ENCODE data around the gene TMEM240. TPM values are rescaled to one million over a fixed set of nuclear protein-coding genes. Genes with fewer than 3 reads are reported as not detected.
"Not testable (repeated sequence)": the region's sequence is repeated elsewhere in the genome, so short reads cannot be mapped to it uniquely, and the experiment has no call there.

The TMEM240 gene
- total RNA-seq, 4 donors from 2014 or later: 9.4 to 16.3 TPM; not detected in 2

DNA sequence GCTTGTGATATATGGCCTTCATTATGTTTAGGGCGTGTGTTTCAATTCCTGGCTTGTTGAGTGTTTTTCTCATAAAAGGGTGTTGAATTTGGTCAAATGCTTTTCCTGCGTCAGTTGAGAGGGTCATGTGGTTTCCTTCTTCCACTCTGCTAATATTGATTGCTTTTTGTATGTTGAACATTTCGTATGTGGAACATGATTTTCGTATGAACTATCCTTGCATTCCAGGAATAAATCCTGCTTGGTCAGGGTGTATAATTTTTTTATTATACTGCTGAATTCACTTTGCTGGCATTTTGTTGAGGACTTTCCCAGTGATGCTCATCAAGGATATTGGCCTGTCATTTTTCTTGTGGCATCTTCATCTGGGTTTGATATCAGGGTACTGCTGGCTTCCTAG is 33.1 kb downstream of the TMEM240 start:
- H3K4me3 ChIP-seq: no peak overlapping the region
- intact Hi-C loops (cut with DNase I; ENCODE audit: low total_unique reads): loop anchor here (10.0 kb wide), 1 partner anchor 123 kb away; no protein-coding TSS in a partner anchor
- no peaks in the 10 kb centered on the region for H3K27me3 ChIP-seq
- H3K4me1 ChIP-seq: peaks cover 0 to 4% of the 10 kb centered on the region in 2 donors
- H3K9me3 ChIP-seq: no peaks in the 10 kb centered on the region
- H3K36me3 ChIP-seq: no peaks in the 10 kb centered on the region
- no peak for DNase-seq
- no peak overlapping the region for H3K27ac ChIP-seq
- TF ChIP-seq, protein P1, sequence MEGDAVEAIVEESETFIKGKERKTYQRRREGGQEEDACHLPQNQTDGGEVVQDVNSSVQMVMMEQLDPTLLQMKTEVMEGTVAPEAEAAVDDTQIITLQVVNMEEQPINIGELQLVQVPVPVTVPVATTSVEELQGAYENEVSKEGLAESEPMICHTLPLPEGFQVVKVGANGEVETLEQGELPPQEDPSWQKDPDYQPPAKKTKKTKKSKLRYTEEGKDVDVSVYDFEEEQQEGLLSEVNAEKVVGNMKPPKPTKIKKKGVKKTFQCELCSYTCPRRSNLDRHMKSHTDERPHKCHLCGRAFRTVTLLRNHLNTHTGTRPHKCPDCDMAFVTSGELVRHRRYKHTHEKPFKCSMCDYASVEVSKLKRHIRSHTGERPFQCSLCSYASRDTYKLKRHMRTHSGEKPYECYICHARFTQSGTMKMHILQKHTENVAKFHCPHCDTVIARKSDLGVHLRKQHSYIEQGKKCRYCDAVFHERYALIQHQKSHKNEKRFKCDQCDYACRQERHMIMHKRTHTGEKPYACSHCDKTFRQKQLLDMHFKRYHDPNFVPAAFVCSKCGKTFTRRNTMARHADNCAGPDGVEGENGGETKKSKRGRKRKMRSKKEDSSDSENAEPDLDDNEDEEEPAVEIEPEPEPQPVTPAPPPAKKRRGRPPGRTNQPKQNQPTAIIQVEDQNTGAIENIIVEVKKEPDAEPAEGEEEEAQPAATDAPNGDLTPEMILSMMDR (IDR thresholded peaks at IDR 0.05): no peak
- TF ChIP-seq POLR2A (IDR thresholded peaks at IDR 0.05): no peak

DNA sequence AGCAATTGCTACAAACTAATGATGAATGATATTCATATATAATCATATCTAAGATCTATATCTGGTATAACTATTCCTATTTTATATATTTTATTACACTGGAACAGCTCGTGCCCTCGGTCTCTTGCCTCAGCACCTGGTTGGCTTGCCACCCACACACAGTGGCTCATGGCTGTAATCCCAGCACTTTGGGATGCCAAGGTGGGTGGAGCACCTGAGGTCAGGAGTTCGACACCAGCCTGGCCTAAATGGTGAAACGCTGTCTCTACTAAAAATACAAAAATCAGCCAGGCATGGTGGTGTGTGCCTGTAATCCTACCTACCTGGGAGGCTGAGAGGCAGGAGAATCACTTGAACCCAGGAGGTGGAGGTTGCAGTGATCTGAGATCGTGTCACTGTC is 34.6 kb downstream of the TMEM240 start:
- intact Hi-C loops (cut with DNase I; ENCODE audit: low total_unique reads): loop anchor here (10.0 kb wide), 1 partner anchor 121 kb away; no protein-coding TSS in a partner anchor

DNA sequence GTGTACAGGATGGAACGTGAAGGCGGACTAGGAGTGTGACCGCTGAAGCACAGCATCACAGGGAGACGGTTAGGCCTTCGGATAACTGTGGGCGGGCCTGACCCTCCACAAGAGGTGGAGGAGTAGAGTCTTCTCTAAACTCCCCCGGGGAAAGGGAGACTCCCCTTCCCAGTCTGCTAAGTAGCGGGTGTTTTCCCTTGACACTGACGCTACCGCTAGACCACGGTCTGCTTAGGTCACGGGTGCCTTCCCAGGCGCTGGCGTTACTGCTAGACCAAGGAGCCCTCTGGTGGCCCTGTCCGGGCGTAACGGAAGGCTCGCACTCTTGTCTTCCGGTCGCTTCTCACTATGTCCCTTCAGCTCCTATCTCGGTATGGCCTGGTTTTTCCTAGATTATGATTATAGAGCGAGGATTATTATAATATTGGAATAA is 35.0 kb downstream of the TMEM240 start:
- intact Hi-C loops (cut with DNase I; ENCODE audit: low total_unique reads): loop anchor here (10.0 kb wide), 1 partner anchor 121 kb away; no protein-coding TSS in a partner anchor
- TF ChIP-seq, protein P1 (IDR thresholded peaks at IDR 0.05): peak; percentile 13 to 69 (median 54)
- not testable (repeated sequence) for H3K9me3 ChIP-seq, H3K27me3 ChIP-seq, H3K4me1 ChIP-seq, H3K4me3 ChIP-seq, H3K36me3 ChIP-seq
- DNase-seq: peak; percentile 57 to 58
- peak overlapping the region; percentile 75 to 84 for H3K27ac ChIP-seq

More for the DNA sequence above, 34.6 kb downstream of the TMEM240 start:
- DNase-seq, H3K4me1 ChIP-seq, H3K4me3 ChIP-seq, H3K27me3 ChIP-seq, H3K36me3 ChIP-seq, H3K9me3 ChIP-seq: not testable (repeated sequence)
- peak overlapping the region; percentile 75 to 84 for H3K27ac ChIP-seq

DNA sequence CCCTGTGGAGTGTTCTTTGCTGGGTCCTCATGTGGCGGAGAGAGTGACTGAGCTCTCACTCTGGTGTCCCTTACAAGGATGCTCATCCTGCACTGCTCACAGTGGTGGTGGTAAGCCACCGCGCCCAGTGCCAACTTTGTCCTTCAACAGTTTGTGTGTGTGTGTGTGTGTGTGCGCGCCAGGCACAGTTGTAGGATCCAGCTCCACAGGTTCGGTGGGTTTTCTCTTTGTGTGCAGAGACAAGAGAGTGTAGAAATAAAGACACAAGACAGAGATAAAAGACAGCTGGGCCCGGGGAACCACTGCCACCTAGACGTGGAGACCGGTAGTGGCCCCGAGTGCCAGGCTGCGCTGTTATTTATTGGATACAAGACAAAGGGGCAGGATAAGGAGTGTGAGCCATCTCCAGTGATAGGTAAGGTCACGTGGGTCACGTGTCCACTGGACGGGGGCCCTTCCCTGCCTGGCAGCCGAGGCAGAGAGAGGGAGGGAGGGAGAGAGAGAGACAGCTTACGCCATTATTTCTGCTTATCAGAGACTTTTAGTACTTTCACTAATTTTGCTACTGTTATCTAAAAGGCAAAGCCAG is 35.6 kb downstream of the TMEM240 start:
- DNase-seq: peak; percentile 74
- not testable (repeated sequence) for H3K36me3 ChIP-seq, H3K27me3 ChIP-seq, H3K4me1 ChIP-seq, H3K4me3 ChIP-seq, H3K9me3 ChIP-seq
- TF ChIP-seq, protein P1 (IDR thresholded peaks at IDR 0.05): peak; percentile 45 to 69 (median 62)
- peak overlapping the region; percentile 75 to 84 for H3K27ac ChIP-seq
- intact Hi-C loops (cut with DNase I; ENCODE audit: low total_unique reads): loop anchor here (10.0 kb wide), 1 partner anchor 120 kb away; no protein-coding TSS in a partner anchor

DNA sequence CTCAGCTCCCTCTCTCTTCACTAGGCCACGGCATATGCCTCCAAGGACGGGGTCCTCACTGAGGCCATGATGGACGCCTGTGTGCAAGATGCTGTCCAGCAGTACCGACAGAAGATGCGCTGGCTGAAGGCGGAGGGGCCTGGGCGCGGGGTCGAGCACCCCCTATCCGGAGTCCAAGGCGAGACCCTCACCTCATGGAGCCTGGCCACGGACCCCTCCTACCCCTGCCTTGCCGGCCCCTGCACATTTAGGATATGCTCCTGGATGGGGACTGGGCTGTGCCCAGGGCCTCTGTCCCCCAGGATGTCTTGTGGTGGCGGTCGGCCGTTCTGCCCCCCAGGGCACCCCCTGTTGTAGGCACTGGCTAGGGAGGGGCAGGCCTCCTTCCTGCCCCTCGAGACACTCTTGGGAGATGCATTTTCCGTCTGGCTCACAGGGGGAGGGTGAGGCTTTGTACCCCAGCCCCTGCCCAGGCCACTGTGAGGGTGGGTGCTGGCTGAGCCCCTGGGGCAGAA is 44.9 kb downstream of the TMEM240 start:
- H3K27ac ChIP-seq; H3K4me1 ChIP-seq; intact Hi-C loops (cut with DNase I; ENCODE audit: low total_unique reads); DNase-seq; H3K9me3 ChIP-seq; H3K27me3 ChIP-seq; H3K4me3 ChIP-seq; H3K36me3 ChIP-seq: not testable (repeated sequence)

DNA sequence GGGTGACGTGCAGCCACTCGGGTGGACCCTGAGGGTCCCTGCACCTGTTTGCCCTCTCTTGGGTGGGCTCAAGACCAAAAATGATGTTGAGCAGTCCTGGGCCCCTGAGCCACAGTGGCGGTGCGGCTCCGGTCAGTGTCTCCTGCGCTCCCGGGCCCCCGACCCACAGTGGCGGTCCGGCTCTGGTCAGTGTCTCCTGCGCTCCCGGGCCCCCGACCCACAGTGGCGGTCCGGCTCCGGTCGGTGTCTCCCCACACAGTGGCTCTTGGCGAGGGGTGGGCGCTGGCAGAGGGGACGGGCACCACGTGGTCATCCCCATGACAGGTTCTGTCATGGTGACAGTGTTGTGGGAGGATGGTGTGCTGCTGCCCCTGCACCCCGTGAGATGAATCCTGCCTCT is 46.1 kb downstream of the TMEM240 start:
- H3K27me3 ChIP-seq; H3K4me3 ChIP-seq; H3K4me1 ChIP-seq; H3K27ac ChIP-seq; H3K9me3 ChIP-seq; H3K36me3 ChIP-seq; intact Hi-C loops (cut with DNase I; ENCODE audit: low total_unique reads); DNase-seq: not testable (repeated sequence)
